GM12872 (cell line): Measurements from ENCODE around the gene ANO1.

Experiments
- TF ChIP-seq, protein P1 (sequence below): IDR thresholded peaks from 3 replicates; pipeline ENCODE4 v1.5.1; 2011; ENCODE audit warnings: low read depth, mild to moderate bottlenecking, low read length, moderate library complexity; ENCODE audit not compliant: insufficient read depth

The ANO1 gene

DNA sequence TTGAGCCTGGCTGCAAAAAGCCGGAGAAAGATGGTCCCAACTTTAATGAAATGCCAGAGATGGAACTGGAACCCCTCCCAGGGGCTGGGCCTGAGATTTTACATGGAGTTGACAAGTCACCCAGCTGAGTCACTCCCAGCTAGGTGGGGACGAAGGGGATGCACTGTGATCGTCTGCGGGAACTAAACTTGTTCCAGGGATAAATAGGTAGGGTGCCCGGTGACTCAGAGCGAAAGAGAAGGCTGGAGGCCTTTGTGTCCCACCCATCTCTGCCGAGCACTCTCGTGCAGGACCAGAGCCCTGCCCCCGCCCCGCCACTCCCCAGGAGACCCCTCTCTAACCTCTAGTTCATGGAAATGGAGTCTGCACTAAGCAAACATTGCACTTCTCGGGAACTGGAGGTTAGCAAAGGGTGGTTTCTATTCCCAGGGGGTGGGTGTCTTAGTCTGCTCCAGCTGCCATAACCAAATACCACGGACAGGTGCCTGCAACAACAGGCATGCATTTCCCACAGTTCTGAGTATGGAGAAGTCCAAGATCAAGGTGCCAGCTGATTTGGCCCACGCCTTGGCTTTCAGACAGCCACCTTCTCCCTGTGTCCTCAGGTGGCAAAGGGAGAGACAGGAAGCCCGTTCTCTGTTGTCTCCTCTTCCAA lies 64.2 kb downstream of the ANO1 start:
- TF ChIP-seq, protein P1, sequence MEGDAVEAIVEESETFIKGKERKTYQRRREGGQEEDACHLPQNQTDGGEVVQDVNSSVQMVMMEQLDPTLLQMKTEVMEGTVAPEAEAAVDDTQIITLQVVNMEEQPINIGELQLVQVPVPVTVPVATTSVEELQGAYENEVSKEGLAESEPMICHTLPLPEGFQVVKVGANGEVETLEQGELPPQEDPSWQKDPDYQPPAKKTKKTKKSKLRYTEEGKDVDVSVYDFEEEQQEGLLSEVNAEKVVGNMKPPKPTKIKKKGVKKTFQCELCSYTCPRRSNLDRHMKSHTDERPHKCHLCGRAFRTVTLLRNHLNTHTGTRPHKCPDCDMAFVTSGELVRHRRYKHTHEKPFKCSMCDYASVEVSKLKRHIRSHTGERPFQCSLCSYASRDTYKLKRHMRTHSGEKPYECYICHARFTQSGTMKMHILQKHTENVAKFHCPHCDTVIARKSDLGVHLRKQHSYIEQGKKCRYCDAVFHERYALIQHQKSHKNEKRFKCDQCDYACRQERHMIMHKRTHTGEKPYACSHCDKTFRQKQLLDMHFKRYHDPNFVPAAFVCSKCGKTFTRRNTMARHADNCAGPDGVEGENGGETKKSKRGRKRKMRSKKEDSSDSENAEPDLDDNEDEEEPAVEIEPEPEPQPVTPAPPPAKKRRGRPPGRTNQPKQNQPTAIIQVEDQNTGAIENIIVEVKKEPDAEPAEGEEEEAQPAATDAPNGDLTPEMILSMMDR, result no peak

DNA sequence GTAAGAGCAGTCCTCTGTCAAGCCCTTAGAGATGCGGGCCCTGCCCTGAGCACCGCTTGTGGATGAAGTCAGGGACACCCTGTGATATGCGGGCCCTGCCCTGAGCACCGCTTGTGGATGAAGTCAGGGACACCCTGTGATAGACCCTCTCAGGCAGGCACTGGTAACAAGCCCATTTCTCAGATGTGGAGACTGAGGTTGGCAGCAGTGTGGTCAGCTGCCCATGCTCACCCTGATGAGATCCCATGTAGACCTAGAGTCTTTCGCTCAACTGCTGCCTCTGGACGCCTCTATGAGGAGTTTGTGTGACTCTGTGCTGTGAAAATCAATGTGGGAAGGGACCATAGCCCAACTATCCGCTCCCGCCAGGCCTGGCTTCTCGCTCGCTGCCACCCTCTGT lies 66.1 kb downstream of the ANO1 start:
- TF ChIP-seq, protein P1, result no peak

DNA sequence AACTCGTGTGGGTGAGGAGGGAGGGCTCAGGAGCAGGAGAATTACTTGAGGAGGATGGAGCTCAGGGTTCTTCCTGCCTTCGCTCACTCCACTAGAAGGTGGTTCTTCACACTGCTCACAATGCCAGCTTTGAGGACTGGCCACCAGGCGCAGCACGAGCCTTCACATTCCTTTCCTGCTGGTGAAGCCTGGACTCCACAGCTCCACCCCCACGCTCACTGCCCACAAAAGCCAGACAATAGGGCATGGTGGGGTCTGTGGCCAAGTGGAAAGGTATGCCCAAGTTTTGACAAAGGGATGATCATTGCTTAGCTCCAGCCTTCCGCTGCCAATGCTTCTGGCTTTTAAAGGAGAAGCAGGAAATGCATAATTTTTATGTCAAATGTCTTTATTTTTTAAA lies 67.0 kb downstream of the ANO1 start:
- TF ChIP-seq, protein P1, result no peak

DNA sequence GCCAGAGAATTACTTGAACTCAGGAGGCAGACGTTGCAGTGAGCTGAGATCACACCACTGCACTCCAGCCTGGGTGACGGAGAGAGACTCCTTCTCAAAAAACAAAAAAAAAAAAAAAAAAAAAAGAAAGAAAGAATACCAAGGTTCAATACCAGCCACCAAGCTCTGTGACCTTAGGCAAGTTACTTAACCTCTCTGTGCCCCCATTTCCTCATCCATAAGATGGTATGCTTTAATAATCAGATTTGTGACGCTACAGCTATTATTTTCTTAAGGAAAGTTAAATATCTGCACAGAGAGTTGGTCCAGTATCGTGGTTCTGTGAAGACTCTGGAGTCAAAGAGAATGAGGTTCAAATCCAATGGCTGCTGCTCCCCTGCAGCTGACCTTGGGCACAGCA lies 67.7 kb downstream of the ANO1 start:
- TF ChIP-seq, protein P1, result no peak

DNA sequence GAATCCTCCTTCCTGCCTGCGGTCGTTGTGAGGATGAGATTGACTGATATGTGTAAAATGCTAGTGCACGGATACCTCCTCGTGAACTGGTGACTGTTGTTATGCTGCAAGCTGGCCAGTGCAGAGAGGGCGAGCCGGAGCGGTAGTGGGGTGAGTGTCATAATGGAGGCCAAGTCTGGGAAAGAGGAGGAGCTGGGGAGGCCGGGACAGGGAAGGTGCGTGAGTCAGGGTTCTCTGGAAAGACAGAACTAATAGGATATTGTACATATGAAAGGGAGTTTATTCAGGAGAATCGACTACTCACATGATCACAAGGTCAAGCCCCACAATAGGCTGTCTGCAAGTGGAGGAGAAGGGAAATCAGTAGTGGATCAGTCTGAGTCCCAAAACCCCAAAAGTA lies 68.2 kb downstream of the ANO1 start:
- TF ChIP-seq, protein P1, result no peak

DNA sequence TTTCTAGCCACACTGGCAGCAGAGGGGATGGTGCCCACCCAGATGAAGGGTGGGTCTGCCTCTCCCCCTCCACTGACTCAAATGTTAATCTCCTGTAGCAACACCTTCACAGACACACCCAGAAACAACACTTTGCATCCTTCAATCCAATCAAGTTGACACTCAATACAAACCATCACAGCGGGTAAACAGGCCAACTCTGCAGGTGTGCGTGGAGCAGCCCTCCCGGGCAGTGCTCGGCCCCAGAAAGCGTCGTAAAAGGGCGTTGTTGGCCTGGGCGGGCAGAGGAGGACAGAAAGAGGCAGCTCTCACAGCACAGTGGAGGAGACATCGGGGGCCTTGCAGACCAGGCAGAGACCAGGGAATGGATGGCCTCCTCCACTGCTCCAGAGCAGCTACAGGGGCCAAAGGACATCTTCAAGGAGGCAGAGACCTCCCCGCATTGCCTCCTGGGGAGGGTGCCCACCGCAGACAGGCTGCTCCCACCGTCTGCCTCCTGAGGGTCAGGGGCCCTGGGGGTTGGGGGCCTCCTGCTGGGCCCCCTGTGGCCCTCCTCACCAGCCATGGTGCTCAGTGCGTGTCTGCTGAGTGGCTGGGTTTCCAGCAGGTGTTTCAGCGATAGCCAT lies 68.9 kb downstream of the ANO1 start:
- TF ChIP-seq, protein P1, result no peak

DNA sequence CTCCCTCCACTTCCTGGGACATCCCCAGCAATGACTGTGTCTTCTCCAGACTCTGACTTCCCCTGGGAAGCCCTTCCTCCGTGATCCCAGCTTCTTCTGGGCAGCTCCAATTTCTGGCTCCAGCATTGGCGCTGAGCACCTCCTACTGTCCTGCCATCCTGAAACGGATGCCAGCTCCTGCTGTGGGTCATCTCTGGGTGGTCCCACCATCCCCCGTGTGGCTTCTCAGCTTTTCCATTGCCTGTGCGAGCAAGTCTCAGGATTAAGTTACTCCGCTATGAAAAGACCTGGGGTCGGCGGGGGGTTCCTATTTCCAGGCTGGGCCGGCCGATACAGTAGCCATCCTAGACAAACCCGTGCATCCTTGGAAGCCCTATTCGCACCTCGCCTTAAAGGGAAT lies 69.6 kb downstream of the ANO1 start:
- TF ChIP-seq, protein P1, result no peak

DNA sequence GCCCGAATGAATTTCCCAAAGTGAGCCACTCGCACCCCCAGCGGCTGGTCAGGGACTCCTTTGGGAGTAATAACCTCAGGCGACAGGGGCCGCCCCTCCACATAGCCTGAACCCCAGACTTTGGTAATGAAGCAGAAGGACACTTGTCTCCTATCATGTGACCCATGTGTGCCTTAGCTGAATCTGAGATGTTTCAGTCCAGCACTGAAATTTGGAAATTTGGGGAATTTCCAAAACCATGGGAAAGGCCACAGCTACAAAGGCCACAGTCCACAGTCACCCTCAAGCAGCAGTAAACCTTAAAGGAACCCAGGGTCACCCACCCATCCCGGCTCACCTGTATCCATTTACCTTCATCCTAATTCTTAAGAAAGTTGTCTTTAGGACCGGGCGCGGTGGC lies 73.6 kb downstream of the ANO1 start:
- TF ChIP-seq, protein P1, result no peak
